Thymus (tissue), 11 donors: ENCODE data around the gene LEF1. TPM values are rescaled to one million over a fixed set of nuclear protein-coding genes. Genes with fewer than 3 reads are reported as not detected.
"Not testable (repeated sequence)": the region's sequence is repeated elsewhere in the genome, so short reads cannot be mapped to it uniquely, and the experiment has no call there.

Experiments used
- DNase-seq, 9 donors: peaks; one replicate each; pipeline ENCODE4 v3.0.0-alpha.2; 2013; ENCODE audit warnings: low spot score in 9 of 9, low read depth in 6 of 9, missing footprints in 1 of 9
- H3K27ac ChIP-seq, 2 donors: one replicate each; pipeline ENCODE4 v1.5.1; 2013; ENCODE audit warnings: control low read depth in 1 of 2, low read depth in 1 of 2, low read length in 1 of 2, mild to moderate bottlenecking in 1 of 2, moderate library complexity in 1 of 2
- H3K27me3 ChIP-seq, 2 donors: one replicate each; pipeline ENCODE4 v1.5.1; 2013; ENCODE audit warnings: low read length in 1 of 2; ENCODE audit not compliant: control insufficient read depth in 2 of 2, insufficient read depth in 1 of 2
- H3K36me3 ChIP-seq, 2 donors: one replicate each; pipeline ENCODE4 v1.5.1; 2013; ENCODE audit warnings: low read length in 1 of 2, mild to moderate bottlenecking in 1 of 2, moderate library complexity in 1 of 2; ENCODE audit not compliant: control insufficient read depth in 2 of 2, insufficient read depth in 2 of 2
- H3K4me1 ChIP-seq, 2 donors: one replicate each; pipeline ENCODE4 v1.5.1; 2013; ENCODE audit warnings: low read length in 2 of 2; ENCODE audit not compliant: control insufficient read depth in 2 of 2, insufficient read depth in 2 of 2
- H3K4me3 ChIP-seq, 2 donors: one replicate each; pipeline ENCODE4 v1.5.1; 2013; ENCODE audit warnings: low read length in 2 of 2, control low read depth in 1 of 2, mild to moderate bottlenecking in 1 of 2
- H3K9me3 ChIP-seq, 2 donors: one replicate each; pipeline ENCODE4 v1.5.1; 2013; ENCODE audit warnings: low read length in 1 of 2, mild to moderate bottlenecking in 1 of 2; ENCODE audit not compliant: control insufficient read depth in 2 of 2, insufficient read depth in 1 of 2
- WGBS: extraction: QIAGEN DNeasy Blood & Tissue Kit; methylation state at CpG from one replicate; pipeline ENCODE4 v1.1.7; 2013; 5-methylcytosine and 5-hydroxymethylcytosine counted together
- polyA plus RNA-seq: library from polyadenylated mRNA; stranded (reverse); fragments of 200-250 nt; gene quantifications from one replicate; pipeline ENCODE4 v1.2.3, GENCODE V29; 2013
- total RNA-seq: library from RNA; stranded (reverse); fragments of 120-200 nt; gene quantifications from one replicate; pipeline ENCODE4 v1.2.4, GENCODE V29; 2013
- donor health status: healthy.

The LEF1 gene
- total and polyA plus RNA-seq, 2 donors = 536 to 655 TPM

- Histone ChIP-seq H3K27me3 (no peaks in the 10 kb centered on the region), H3K36me3 (peaks cover 54 to 98% of the 10 kb centered on the region in 2 donors), H3K4me1 (peaks cover 9 to 33% of the 10 kb centered on the region in 2 donors), H3K4me3 (no peak overlapping the region), H3K9me3 (peaks cover 0 to 4% of the 10 kb centered on the region in 2 donors), H3K27ac (no peak overlapping the region)
- 87% methylated on average over 11 of the region's 11 CpGs for WGBS
- DNase-seq = no peak
These were observed 109.9 kb downstream of the LEF1 start for GRCh38 chr4:108058685-108059440.

DNA sequence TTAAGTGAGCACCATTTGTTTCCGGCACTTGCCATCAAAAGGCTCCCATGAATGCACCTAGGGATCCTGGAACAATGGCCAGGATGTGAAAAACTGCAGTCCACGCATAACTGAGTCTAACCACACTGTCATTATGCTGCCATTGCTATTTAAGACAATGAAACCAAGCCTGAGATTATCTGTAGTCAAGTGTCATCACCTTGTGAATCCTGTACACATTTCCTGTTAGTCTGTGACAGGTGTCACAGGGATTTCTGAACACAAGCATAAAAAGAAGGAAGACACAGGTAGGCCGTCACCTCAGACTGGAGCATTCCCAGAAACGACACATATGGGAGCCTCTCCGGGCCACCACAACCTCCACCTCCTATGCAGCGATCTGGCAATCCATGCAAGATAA is 112.3 kb downstream of the LEF1 start:
- no peak for DNase-seq
- WGBS = 79% methylated on average over 6 of the region's 6 CpGs
- Histone ChIP-seq H3K27ac (peak overlapping the region in 1 of 2 donors; percentile 42), H3K9me3 (peaks cover 0 to 4% of the 10 kb centered on the region in 2 donors), H3K27me3 (no peaks in the 10 kb centered on the region), H3K36me3 (peaks cover 66 to 99% of the 10 kb centered on the region in 2 donors), H3K4me1 (peaks cover 29 to 54% of the 10 kb centered on the region in 2 donors), H3K4me3 (no peak overlapping the region)

- Histone ChIP-seq H3K27ac (peak overlapping the region in 1 of 2 donors; percentile 42), H3K27me3 (no peaks in the 10 kb centered on the region), H3K36me3 (peaks cover 68 to 99% of the 10 kb centered on the region in 2 donors), H3K9me3 (peaks cover 0 to 4% of the 10 kb centered on the region in 2 donors), H3K4me1 (peaks cover 35 to 60% of the 10 kb centered on the region in 2 donors), H3K4me3 (no peak overlapping the region)
- 99% methylated on average over 3 of the region's 3 CpGs for WGBS
- no peak for DNase-seq
These were observed 112.9 kb downstream of the LEF1 start for GRCh38 chr4:108055787-108056186.

GRCh38 chr4:108054025-108054638 is 114.6 kb downstream of the LEF1 start:
- Histone ChIP-seq H3K27me3 (no peaks in the 10 kb centered on the region), H3K4me3 (no peak overlapping the region), H3K27ac (peak overlapping the region; percentile 66 to 79), H3K4me1 (peaks cover 46 to 55% of the 10 kb centered on the region in 2 donors), H3K9me3 (peaks cover 0 to 4% of the 10 kb centered on the region in 2 donors), H3K36me3 (peaks cover 65 to 99% of the 10 kb centered on the region in 2 donors)
- 88% methylated on average over 16 of the region's 16 CpGs for WGBS
- DNase-seq = no peak

GRCh38 chr4:108053251-108053711 is 115.5 kb downstream of the LEF1 start:
- Histone ChIP-seq H3K27ac (peak overlapping the region; percentile 31 to 66), H3K9me3 (peaks cover 0 to 4% of the 10 kb centered on the region in 2 donors), H3K36me3 (peaks cover 65 to 99% of the 10 kb centered on the region in 2 donors), H3K4me3 (no peak overlapping the region), H3K4me1 (peaks cover 51 to 58% of the 10 kb centered on the region in 2 donors), H3K27me3 (no peaks in the 10 kb centered on the region)
- WGBS = 96% methylated on average over 1 of the region's 1 CpG
- DNase-seq = no peak

DNA sequence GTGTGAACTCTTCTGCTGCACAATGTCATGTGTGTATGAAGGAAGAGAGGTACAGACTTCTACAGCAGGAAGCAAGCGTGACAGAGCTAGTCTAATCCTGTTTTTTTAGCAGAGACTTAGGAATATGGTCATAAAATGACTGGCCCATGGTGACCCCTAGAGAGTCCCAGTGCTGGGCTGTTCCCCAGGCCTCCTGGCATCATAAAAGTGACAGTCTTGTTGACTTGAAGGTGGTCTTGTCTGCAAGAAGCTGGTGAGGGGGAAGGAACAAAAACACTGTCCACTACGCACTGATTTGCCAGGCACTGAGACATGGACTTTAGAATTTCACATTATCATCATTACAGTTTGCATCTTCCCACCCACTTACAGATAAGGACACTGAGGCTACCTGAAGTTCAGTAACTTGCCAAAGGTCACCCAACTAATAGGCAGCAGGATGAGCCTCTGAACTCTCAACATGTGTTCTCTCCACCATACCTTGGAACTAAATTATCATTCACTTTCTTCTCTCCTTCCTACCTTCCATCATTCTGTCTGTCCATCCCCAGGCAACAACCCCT is 116.1 kb downstream of the LEF1 start:
- H3K36me3 ChIP-seq = peaks cover 68 to 100% of the 10 kb centered on the region in 2 donors
- peaks cover 53 to 60% of the 10 kb centered on the region in 2 donors for H3K4me1 ChIP-seq
- no peak overlapping the region for H3K4me3 ChIP-seq
- WGBS = 96% methylated on average over 2 of the region's 2 CpGs
- H3K27me3 ChIP-seq = no peaks in the 10 kb centered on the region
- peak overlapping the region; percentile 25 to 66 for H3K27ac ChIP-seq
- H3K9me3 ChIP-seq = peaks cover 0 to 4% of the 10 kb centered on the region in 2 donors
- DNase-seq = no peak

- Histone ChIP-seq H3K27ac (peak overlapping the region; percentile 68 to 81), H3K36me3 (peaks cover 71 to 100% of the 10 kb centered on the region in 2 donors), H3K9me3 (peaks cover 0 to 4% of the 10 kb centered on the region in 2 donors), H3K27me3 (no peaks in the 10 kb centered on the region), H3K4me1 (peaks cover 59 to 63% of the 10 kb centered on the region in 2 donors), H3K4me3 (no peak overlapping the region)
- 77% methylated on average over 10 of the region's 10 CpGs for WGBS
- DNase-seq = no peak
These were observed 117.4 kb downstream of the LEF1 start for GRCh38 chr4:108051343-108051742.

DNA sequence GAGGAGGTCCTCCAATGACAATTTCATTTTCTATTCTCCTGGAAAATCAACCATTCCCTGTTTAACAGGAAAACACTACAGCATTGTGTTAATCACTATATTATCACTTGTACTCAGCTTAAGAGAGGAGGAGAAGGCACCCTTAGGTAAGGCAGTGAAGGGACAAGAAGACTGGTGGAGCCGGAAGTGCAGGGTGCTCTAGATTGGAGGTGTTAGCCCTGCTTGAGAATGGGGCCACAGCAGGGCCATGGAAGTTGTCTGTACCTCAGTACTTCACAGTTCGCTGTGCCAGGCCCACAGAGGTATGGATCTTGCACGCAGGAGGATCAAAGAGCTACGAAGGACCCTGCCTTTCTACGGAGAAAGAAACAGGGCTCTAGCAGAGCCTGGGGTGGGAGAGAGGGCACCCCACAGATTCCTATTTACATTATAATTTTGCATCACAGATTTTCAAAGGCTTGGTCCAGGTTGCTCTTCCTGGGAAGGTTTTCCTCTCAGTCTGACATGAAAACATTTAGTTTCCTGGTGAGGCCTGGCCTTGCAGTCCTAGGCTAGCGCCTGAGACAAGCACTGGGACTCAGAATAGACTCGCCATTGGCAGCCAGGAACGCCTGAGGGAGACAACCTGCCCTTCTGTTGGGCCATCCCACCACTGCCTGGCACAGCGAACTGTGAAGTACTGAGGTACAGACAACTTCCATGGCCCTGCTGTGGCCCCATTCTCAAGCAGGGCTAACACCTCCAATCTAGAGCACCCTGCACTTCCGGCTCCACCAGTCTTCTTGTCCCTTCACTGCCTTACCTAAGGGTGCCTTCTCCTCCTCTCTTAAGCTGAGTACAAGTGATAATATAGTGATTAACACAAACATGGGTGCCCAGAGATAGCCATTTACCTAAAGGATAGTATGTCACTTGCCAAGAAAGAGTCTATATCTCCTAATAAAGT is 118.3 kb downstream of the LEF1 start:
- peak overlapping the region; percentile 52 to 69 for H3K27ac ChIP-seq
- H3K4me3 ChIP-seq, H3K9me3 ChIP-seq, DNase-seq, H3K27me3 ChIP-seq: not testable (repeated sequence)
- H3K36me3 ChIP-seq = peaks cover 74 to 100% of the 10 kb centered on the region in 2 donors
- H3K4me1 ChIP-seq = peaks cover 54 to 65% of the 10 kb centered on the region in 2 donors
- WGBS = 93% methylated on average over 8 of the region's 10 CpGs
